HG03520 (cell line): Measurements from ENCODE around the gene PTPRG.

Experiments used
- ATAC-seq: cut with Tn5 transposase; IDR thresholded peaks from one replicate; pipeline ENCODE4 v1.9.1; 2021; ENCODE audit warnings: mild to moderate bottlenecking, moderate library complexity; ENCODE audit not compliant: unreplicated experiment

The PTPRG gene

DNA sequence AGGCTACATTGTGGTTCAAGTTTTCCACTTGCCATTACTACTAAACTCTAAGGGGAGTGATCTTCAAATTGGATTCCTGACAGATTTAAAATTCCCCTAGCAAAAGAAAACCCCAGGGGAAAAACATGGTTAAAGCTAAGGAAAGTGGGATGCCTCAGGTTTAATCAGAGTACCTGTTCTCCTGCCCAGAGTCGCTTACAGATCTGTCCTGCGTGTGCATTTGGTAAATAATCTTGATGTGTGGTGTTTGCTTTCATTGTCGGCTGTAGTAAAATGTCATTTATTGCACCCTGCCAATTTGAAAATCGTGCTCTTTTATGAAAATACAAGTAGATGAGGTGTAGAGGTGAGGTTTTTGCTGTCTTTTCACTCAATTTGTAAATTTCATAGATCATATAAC is 323.4 kb downstream of the PTPRG start:
- ATAC-seq: no peak

DNA sequence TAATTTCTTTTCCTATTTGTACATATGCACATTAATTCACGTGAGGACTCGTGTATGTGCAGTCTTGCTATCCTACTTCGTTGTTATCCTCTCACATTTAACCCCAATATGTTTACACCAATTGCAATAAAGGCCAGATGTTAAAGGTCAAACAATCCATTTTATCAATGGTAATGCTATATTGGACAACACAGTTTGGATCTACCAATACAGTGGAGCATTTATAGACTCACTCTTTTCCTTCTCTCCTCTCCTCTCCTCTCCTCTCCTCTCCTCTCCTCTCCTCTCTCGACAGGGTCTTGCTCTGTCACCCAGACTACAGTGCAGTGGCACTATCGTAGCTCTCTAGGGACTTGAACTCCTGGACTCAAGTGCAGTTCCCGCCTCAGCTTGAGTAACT is 324.0 kb downstream of the PTPRG start:
- no peak for ATAC-seq

DNA sequence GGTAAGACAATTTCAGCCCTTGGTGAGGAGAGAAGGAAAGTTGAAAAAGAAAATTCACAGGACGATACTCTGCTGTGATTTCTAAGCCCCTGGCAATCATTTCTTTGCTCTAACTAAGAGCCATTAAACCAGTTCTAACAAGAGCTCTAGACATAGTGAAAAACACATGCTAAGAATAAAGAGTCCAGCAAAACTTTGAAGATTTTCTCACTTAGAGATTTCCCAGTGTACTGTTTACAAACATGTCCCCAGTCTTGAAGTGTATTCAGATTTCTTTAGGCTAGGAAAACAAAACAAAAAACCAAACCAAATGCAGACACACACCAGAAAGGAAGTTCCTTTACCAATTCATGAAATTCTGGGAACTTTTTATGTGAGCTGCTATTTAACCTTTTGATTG is 325.8 kb downstream of the PTPRG start:
- no peak for ATAC-seq

DNA sequence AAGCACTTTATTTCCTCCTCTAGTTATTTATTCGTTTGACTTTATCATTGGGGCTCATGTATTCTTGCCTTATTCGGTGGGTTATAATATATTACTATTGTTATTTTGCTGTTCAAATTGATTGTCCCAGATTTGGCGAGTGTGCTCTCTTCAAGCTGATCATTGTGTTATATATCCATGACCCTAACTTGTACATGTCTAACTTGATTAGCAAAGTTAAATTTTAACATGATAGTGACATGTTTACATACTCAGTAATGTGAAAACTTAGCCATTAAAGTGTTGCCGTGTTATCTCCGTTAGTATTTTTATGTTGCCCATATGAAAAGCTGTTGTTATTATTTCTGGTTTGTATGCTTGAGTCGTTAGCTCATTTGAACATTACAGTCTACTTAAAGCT is 327.9 kb downstream of the PTPRG start:
- ATAC-seq: no peak

GRCh38 chr3:61890167-61890566 is 328.8 kb downstream of the PTPRG start:
- no peak for ATAC-seq

DNA sequence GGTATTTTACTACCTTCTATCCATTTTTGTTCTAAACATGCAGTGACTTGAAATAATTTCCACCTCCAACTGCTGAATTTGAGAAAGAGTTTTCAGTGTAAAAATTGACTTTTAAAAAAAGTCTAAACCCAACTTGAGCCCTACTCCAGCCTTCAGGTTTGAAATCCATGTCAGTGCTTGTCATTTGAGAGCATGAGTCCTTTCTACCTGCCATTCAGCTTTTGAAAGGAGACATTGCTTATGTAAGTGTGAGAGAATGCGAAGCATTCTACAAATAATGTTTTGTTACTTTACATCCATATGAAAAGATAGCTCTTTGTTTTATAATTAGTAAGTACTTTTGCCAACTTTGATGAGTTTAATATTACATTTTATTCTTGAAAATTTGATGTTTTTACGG is 329.2 kb downstream of the PTPRG start:
- no peak for ATAC-seq

GRCh38 chr3:61892891-61893290 is 331.5 kb downstream of the PTPRG start:
- ATAC-seq: no peak

DNA sequence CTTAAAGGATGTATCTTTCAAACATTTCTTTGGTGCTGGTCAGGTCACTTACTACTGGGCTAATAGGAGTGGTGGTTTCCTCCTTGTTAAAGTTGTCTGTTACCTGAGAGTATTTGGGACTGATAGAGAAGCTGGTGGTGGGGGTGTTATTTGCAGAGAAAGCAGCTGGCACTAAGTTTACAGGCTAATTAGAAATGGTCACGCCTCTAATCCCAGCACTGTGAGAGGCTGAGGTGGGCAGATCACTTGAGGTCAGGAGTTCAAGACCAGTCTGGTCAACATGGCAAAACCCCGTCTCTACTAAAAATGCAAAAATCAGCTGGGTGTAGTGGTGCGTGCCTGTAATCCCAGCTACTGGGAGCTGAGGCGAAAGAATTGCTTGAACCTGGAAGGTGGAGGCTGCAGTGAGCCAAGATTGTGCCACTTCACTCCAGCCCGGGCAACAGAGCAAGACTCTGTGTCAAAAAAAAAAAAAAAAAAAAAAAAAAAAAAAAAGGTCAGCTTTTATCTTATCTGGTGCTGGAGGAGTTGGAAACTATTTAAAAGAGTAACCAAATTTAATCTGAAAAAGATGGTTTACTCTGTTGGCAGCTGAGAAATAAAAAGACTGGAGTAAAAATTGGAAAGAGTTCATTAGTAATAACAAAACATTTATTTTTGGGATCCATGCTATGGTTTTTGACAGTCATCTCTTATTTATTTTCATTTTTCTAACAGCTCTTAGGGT is 332.6 kb downstream of the PTPRG start:
- ATAC-seq: no peak

GRCh38 chr3:61894988-61895935 is 333.9 kb downstream of the PTPRG start:
- peak; percentile 96 for ATAC-seq

DNA sequence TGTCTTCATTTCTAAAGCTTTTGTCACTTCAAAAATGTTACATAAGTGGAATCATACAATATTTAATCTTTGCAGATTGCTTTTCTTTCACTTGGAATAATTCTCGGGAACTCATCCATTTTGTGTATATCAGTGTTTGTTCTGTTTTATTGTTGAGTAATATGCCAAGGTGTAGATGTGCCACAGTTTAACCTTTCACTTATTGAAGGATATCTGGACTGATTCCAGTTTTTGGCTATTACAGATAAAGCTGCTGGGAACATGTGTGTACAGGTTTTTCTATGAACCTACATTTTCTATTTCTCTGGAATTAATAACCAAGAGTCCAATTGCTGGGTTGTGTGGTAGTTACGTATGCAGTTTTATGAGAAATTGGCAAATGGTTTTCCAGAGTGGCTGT is 334.9 kb downstream of the PTPRG start:
- no peak for ATAC-seq

DNA sequence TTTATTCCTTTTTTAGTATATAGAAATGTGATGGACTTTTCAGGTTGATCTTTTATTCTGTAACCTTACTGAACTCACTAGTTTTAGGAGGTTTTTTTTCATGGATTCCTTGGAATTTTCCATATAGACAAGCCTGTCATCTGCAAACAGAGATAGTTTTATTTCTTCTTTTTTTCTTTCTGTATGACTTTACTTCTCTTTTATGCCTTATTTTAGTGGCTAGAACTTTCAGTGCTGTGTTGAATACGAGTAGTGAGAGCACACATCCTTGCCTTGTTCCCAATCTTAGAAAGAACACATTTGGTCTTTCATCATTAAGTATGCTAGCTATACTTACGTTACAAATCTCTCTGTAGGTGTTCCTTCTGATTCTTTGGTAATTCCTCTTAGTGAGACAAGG is 336.5 kb downstream of the PTPRG start:
- no peak for ATAC-seq

GRCh38 chr3:61899700-61900462 is 338.5 kb downstream of the PTPRG start:
- ATAC-seq: no peak

GRCh38 chr3:61901496-61901895 is 340.1 kb downstream of the PTPRG start:
- no peak for ATAC-seq

- no peak for ATAC-seq
These were observed 340.6 kb downstream of the PTPRG start for GRCh38 chr3:61901986-61902385.

DNA sequence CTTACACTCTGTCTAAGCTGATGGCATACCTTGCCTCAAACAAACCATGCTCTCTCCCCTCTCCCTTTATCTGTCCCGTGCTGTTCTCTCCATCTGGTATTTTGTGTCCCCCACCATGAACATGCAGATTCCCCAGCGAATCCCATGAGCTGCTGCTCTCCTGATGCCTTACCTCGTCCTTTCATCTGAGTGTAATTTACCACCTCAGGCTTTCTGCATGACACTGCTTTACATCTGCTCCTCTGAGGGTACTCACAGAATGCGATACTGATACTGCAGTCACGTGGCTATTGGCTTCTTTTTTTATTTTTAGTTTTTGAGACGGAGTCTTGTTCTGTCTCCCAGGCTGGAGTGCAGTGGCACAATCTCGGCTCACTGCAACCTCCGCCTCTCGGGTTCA is 341.7 kb downstream of the PTPRG start:
- no peak for ATAC-seq

- ATAC-seq: no peak
These were observed 342.7 kb downstream of the PTPRG start for GRCh38 chr3:61903931-61904657.

DNA sequence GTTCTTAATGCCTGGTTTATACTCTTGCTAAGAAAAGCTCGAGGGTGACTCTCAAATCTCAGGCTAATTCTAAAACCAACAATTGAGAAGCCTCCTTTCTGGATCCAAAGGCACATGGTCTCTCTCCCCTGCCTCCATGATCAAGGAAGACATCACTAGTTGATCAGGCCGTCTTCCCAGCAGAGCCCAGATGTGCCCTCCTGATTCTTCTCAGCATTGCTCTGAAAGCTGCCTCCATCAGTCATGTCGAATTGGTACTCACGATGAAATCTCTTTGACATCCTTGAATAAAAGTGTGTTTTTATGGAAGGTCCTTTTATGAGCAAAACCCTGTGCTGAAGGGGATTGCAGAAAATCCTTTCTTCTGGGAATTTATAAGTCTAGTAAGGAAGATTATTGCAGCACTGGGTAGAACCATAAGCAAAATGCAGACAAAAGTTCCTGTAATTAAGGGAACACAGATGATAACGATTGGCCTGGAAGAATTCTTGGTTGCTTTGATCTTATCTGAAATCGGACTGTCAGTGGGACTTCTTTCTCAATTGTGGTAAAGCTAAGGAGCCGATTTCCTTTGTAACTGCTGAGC is 345.9 kb downstream of the PTPRG start:
- no peak for ATAC-seq

GRCh38 chr3:61908382-61908781 is 347.0 kb downstream of the PTPRG start:
- no peak for ATAC-seq

GRCh38 chr3:61910732-61911131 is 349.4 kb downstream of the PTPRG start:
- ATAC-seq: no peak

DNA sequence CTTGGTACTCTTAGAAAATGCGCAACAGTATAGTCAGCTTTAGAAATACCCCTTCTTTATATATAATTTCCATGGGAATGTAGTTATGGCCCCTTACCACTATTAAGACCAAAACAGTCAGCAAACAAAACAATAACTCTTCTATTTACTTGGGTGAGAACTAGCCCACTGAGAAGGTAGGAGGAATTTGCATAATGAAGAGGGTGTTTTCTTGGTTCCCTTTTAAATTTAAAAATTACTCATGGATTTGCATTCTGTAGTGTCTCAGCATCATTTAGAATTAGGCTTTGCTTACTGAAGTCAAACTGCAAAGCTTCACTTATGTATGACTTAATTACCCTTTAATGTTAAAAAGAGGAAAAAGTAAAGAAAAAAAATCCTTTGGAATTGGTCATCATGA is 350.8 kb downstream of the PTPRG start:
- ATAC-seq: peak; percentile 93
